H1 (cell line): ENCODE data around the gene COL25A1. TPM values are rescaled to one million over a fixed set of nuclear protein-coding genes. Genes with fewer than 3 reads are reported as not detected.

Experiments
- CTCF ChIA-PET: fragments of 300-600 bp; sonication (Branson Sonifier 250); formaldehyde crosslinking; loops from one replicate; lab custom pipeline; 2021; ENCODE audit not compliant: partially characterized antibody; lab: Charles Lee
- POLR2A ChIA-PET: fragments of 300-600 bp; sonication (Branson Sonifier 250); formaldehyde crosslinking; loops from one replicate; lab custom pipeline; 2021; ENCODE audit warnings: inconsistent platforms; ENCODE audit not compliant: partially characterized antibody; lab: Charles Lee
- DNase-seq, 2 experiments: peaks; one replicate each; pipeline versions ENCODE4 v3.0.0 to v3.0.0-alpha.2; 2010 to 2022; ENCODE audit warnings: low spot score in 2 of 2, low read depth in 1 of 2, mixed read lengths in 1 of 2
- FAIRE-seq: peaks from 2 replicates; lab custom pipeline; 2011; peaks lifted over from hg19 to GRCh38; lab: Jason Lieb, UNC
- H2AFZ ChIP-seq: 2 replicates; pipeline ENCODE4 v1.8.1; 2012; ENCODE audit warnings: low read length, inconsistent platforms
- H2AK5ac ChIP-seq: 2 replicates; pipeline ENCODE4 v1.6.1; 2013; ENCODE audit warnings: low read depth, low read length
- H2BK120ac ChIP-seq: replicated peaks from 2 replicates; pipeline ENCODE3; 2013; ENCODE audit warnings: low read depth, low read length, inconsistent platforms
- H2BK12ac ChIP-seq: 2 replicates; pipeline ENCODE4 v1.6.1; 2013; ENCODE audit warnings: low read depth, low read length
- H2BK15ac ChIP-seq: 2 replicates; pipeline ENCODE4 v1.6.1; 2013; ENCODE audit warnings: low read length
- H2BK20ac ChIP-seq: 2 replicates; pipeline ENCODE4 v1.6.1; 2013; ENCODE audit warnings: low read length
- H2BK5ac ChIP-seq: 2 replicates; pipeline ENCODE4 v1.6.1; 2013; ENCODE audit warnings: low read depth, low read length
- H3K14ac ChIP-seq: 2 replicates; pipeline ENCODE4 v1.6.1; 2013; ENCODE audit warnings: inconsistent platforms; ENCODE audit not compliant: insufficient read length
- H3K18ac ChIP-seq: 2 replicates; pipeline ENCODE4 v1.6.1; 2013; ENCODE audit warnings: low read length; ENCODE audit errors: extremely low read depth
- H3K23ac ChIP-seq: 2 replicates; pipeline ENCODE4 v1.6.1; 2013; ENCODE audit warnings: inconsistent platforms; ENCODE audit not compliant: insufficient read length
- H3K23me2 ChIP-seq: 2 replicates; pipeline ENCODE4 v1.6.1; 2013; ENCODE audit warnings: low read depth, low read length
- H3K27ac ChIP-seq: 2 replicates; pipeline ENCODE4 v1.6.1; 2011; ENCODE audit warnings: low read depth, low read length, inconsistent platforms
- H3K27me3 ChIP-seq, 4 experiments: replicated peaks in 1 of 4; 1 replicate in 1 of 4; 2 replicates in 3 of 4; pipeline versions ENCODE4 v1.6.1 to v1.8.1; 2011 to 2013; ENCODE audit warnings: low read length in 3 of 4, mild to moderate bottlenecking in 3 of 4, inconsistent platforms in 2 of 4, mixed read lengths in 2 of 4, moderate library complexity in 1 of 4; ENCODE audit not compliant: control insufficient read depth in 3 of 4, insufficient read depth in 3 of 4; ENCODE audit errors: extremely low read depth in 1 of 4
- H3K36me3 ChIP-seq, 4 experiments: 2 replicates each; pipeline versions ENCODE4 v1.6.1 to v1.8.1; 2011 to 2013; ENCODE audit warnings: mild to moderate bottlenecking in 4 of 4, low read length in 3 of 4, moderate library complexity in 2 of 4, control low read depth in 1 of 4, inconsistent platforms in 1 of 4; ENCODE audit not compliant: insufficient read depth in 4 of 4, control insufficient read depth in 2 of 4
- H3K4ac ChIP-seq: replicated peaks from 2 replicates; pipeline ENCODE3; 2013; ENCODE audit warnings: low read length, low read depth, mixed read lengths, inconsistent platforms; ENCODE audit not compliant: insufficient read length
- H3K4me1 ChIP-seq, 4 experiments: replicated peaks in 1 of 4; 1 replicate in 1 of 4; 2 replicates in 3 of 4; pipeline versions ENCODE4 v1.6.1 to v1.8.1; 2011 to 2013; ENCODE audit warnings: low read length in 3 of 4, inconsistent platforms in 2 of 4, mixed read lengths in 1 of 4; ENCODE audit not compliant: insufficient read depth in 4 of 4, control insufficient read depth in 3 of 4
- H3K4me2 ChIP-seq, 2 experiments: 2 replicates each; pipeline versions ENCODE4 v1.6.1 to v1.8.1; 2011 to 2013; ENCODE audit warnings: low read depth in 2 of 2, low read length in 2 of 2, control low read depth in 1 of 2, inconsistent platforms in 1 of 2, mild to moderate bottlenecking in 1 of 2; ENCODE audit not compliant: insufficient read depth in 1 of 2
- H3K4me3 ChIP-seq, 4 experiments: fragments of 200-600, 300-600 bp in 1 of 4; sonication (generic), shearing (Covaris generic), sonication (Bioruptor Twin) in 1 of 4; 2 replicates each; pipeline versions ENCODE4 v1.5.1 to v1.8.1; 2011 to 2016; ENCODE audit warnings: low read length in 4 of 4, low read depth in 3 of 4, control low read depth in 2 of 4, inconsistent platforms in 2 of 4, mild to moderate bottlenecking in 2 of 4, mixed read lengths in 1 of 4, moderate library complexity in 1 of 4; ENCODE audit not compliant: insufficient read depth in 2 of 4; ENCODE audit errors: extremely low read depth in 1 of 4
- H3K56ac ChIP-seq: replicated peaks from 2 replicates; pipeline ENCODE3; 2013; ENCODE audit warnings: low read depth, mild to moderate bottlenecking, mixed read lengths, low read length, inconsistent platforms; ENCODE audit not compliant: insufficient read length
- H3K79me1 ChIP-seq: 2 replicates; pipeline ENCODE4 v1.6.1; 2013; ENCODE audit warnings: low read depth, low read length, control low read depth
- H3K79me2 ChIP-seq, 2 experiments: 2 replicates each; pipeline versions ENCODE4 v1.6.1 to v1.8.1; 2012 to 2013; ENCODE audit warnings: low read length in 2 of 2, mild to moderate bottlenecking in 2 of 2, inconsistent platforms in 1 of 2; ENCODE audit not compliant: insufficient read depth in 2 of 2, control insufficient read depth in 1 of 2
- H3K9ac ChIP-seq, 4 experiments: replicated peaks in 1 of 4; 1 replicate in 1 of 4; 2 replicates in 3 of 4; pipeline versions ENCODE4 v1.6.1 to v1.8.1; 2011 to 2013; ENCODE audit warnings: low read depth in 3 of 4, low read length in 3 of 4, control low read depth in 2 of 4, mild to moderate bottlenecking in 2 of 4, moderate library complexity in 2 of 4, inconsistent platforms in 1 of 4; ENCODE audit errors: extremely low read depth in 1 of 4
- H3K9me3 ChIP-seq, 2 experiments: 2 replicates each; pipeline versions ENCODE4 v1.6.1 to v1.8.1; 2012 to 2013; ENCODE audit warnings: mild to moderate bottlenecking in 2 of 2, moderate library complexity in 2 of 2, control low read depth in 1 of 2, inconsistent platforms in 1 of 2, low read depth in 1 of 2, low read length in 1 of 2, mixed read lengths in 1 of 2; ENCODE audit not compliant: insufficient read depth in 2 of 2
- H4K20me1 ChIP-seq, 2 experiments: replicated peaks in 1 of 2; 2 replicates each; pipeline versions ENCODE3 to v1.8.1; 2011 to 2013; ENCODE audit warnings: inconsistent platforms in 2 of 2, low read length in 2 of 2, mild to moderate bottlenecking in 1 of 2; ENCODE audit not compliant: insufficient read depth in 2 of 2, control insufficient read depth in 1 of 2
- H4K5ac ChIP-seq: 2 replicates; pipeline ENCODE4 v1.6.1; 2013; ENCODE audit warnings: low read length, low read depth, mixed read lengths, inconsistent platforms; ENCODE audit not compliant: insufficient read length
- H4K8ac ChIP-seq: 2 replicates; pipeline ENCODE4 v1.8.0; 2013; ENCODE audit warnings: mild to moderate bottlenecking, moderate library complexity, low read length, inconsistent platforms; ENCODE audit not compliant: insufficient read depth; ENCODE audit errors: extremely low read depth
- H4K91ac ChIP-seq: replicated peaks from 2 replicates; pipeline ENCODE3; 2013; ENCODE audit warnings: low read length, mixed read lengths, inconsistent platforms; ENCODE audit not compliant: insufficient read length
- ATF3 ChIP-seq: IDR thresholded peaks from 2 replicates; pipeline ENCODE4 v1.6.1; 2011; ENCODE audit warnings: low read depth, mild to moderate bottlenecking, low read length; ENCODE audit not compliant: insufficient read depth
- BACH1 ChIP-seq: IDR thresholded peaks from 2 replicates; pipeline ENCODE4 v1.6.1; 2012; ENCODE audit warnings: low read length, improper control_type of control experiment
- BCL11A ChIP-seq, 2 experiments: IDR thresholded peaks; one replicate each; pipeline ENCODE4 v1.6.1; 2011; ENCODE audit warnings: low read depth in 2 of 2, low read length in 2 of 2, mild to moderate bottlenecking in 2 of 2
- GABPA ChIP-seq: IDR thresholded peaks from 2 replicates; pipeline ENCODE4 v1.6.1; 2011; ENCODE audit warnings: mild to moderate bottlenecking, low read length, moderate library complexity, borderline replicate concordance; ENCODE audit not compliant: insufficient read depth
- JUN ChIP-seq: IDR thresholded peaks from 2 replicates; pipeline ENCODE4 v1.6.1; 2011; ENCODE audit warnings: low read depth, mild to moderate bottlenecking, improper control_type of control experiment, low read length
- MAX ChIP-seq: IDR thresholded peaks from 2 replicates; pipeline ENCODE4 v1.6.1; 2012; ENCODE audit warnings: inconsistent platforms
- NRF1 ChIP-seq: IDR thresholded peaks from 2 replicates; pipeline ENCODE4 v1.6.1; 2011; ENCODE audit warnings: mild to moderate bottlenecking, low read depth, low read length, improper control_type of control experiment
- RBBP5 ChIP-seq: IDR thresholded peaks from 2 replicates; pipeline ENCODE4 v1.7.1; 2012; ENCODE audit warnings: low read depth, mild to moderate bottlenecking, inconsistent platforms, low read length, moderate library complexity, borderline replicate concordance
- SIRT6 ChIP-seq: IDR thresholded peaks from one replicate; pipeline ENCODE4 v1.7.1; 2012; ENCODE audit warnings: low read length, inconsistent platforms
- SP1 ChIP-seq: IDR thresholded peaks from 2 replicates; pipeline ENCODE4 v1.6.1; 2011; ENCODE audit warnings: low read depth, low read length
- SP2 ChIP-seq: IDR thresholded peaks from 2 replicates; pipeline ENCODE4 v1.6.1; 2012; ENCODE audit warnings: mild to moderate bottlenecking, low read length, inconsistent platforms
- SUZ12 ChIP-seq: fragments of 200-600 bp; sonication (generic); IDR thresholded peaks from 2 replicates; pipeline ENCODE4 v1.6.1; 2012; ENCODE audit warnings: mild to moderate bottlenecking, inconsistent platforms, low read length, moderate library complexity, mixed read lengths
- TAF7 ChIP-seq: optimal IDR thresholded peaks from 2 replicates; pipeline ENCODE3; 2011; ENCODE audit warnings: low read depth, mild to moderate bottlenecking, inconsistent platforms, low read length, moderate library complexity, borderline replicate concordance
- WGBS, 2 experiments: shearing (Covaris generic) in 1 of 2; methylation state at CpG; one replicate each; pipeline versions ENCODE4 v1.1.6 to v1.1.7; 2013 to 2015; ENCODE audit warnings: low lambda C conversion rate in 2 of 2, mixed read lengths in 2 of 2, inconsistent platforms in 1 of 2, low coverage in 1 of 2, missing lambda C conversion rate in 1 of 2; ENCODE audit not compliant: insufficient replicate concordance in 2 of 2, insufficient coverage in 1 of 2, insufficient read length in 1 of 2; ENCODE audit errors: extremely low coverage in 1 of 2, missing lambda C conversion rate in 1 of 2; 5-methylcytosine and 5-hydroxymethylcytosine counted together
- polyA plus RNA-seq, 7 experiments: library from polyadenylated mRNA; depleted of rRNA in 3 of 7; stranded (reverse) in 5 of 7; unstranded in 2 of 7; fragments of >200 nt in 5 of 7; fragments of 200-250 nt in 2 of 7; gene quantifications; 1 replicate in 5 of 7; 2 replicates in 1 of 7; 4 replicates in 1 of 7; pipeline versions ENCODE4 v1.2.1 to v1.2.3, GENCODE V29; 2011 to 2013; ENCODE audit warnings: missing spikeins in 2 of 7, mixed read lengths in 2 of 7
- total RNA-seq: library from RNA; stranded (reverse); fragmentation: NEBNext Ultra II Directional; extraction: Animal tissue kit (Norgen Biotek cat#: 25700); gene quantifications from 2 replicates; pipeline ENCODE4 v1.2.1, GENCODE V29; 2021

Gene COL25A1
- total and polyA plus RNA-seq, 2 of the 8 experiments (the other 6 are each of a cell fraction or from before 2014, with no cell fraction given), result 1.1 to 8.3 TPM

GRCh38 chr4:109177096-109177810 lies 125.2 kb downstream of the COL25A1 start:
- Histone ChIP-seq H3K18ac (no peak overlapping the region), H4K20me1 (no peaks in the 10 kb centered on the region), H4K91ac (no peak overlapping the region), H2AFZ (no peak overlapping the region), H4K8ac (no peak overlapping the region), H3K9me3 (no peaks in the 10 kb centered on the region), H3K9ac (no peak overlapping the region), H3K79me1 (no peaks in the 10 kb centered on the region), H3K14ac (no peak overlapping the region), H2BK15ac (no peak overlapping the region), H2BK12ac (no peak overlapping the region), H3K4ac (no peak overlapping the region), H3K4me1 (peaks cover 0 to 3% (median 1%) of the 10 kb centered on the region in 4 experiments; a peak in 3 of 7 replicates), H2BK5ac (no peak overlapping the region), H3K23me2 (no peaks in the 10 kb centered on the region), H3K56ac (no peak overlapping the region), H3K36me3 (no peaks in the 10 kb centered on the region), H3K4me2 (no peak overlapping the region), H2AK5ac (no peak overlapping the region), H3K79me2 (no peaks in the 10 kb centered on the region), H2BK20ac (no peak overlapping the region), H4K5ac (no peak overlapping the region), H3K27me3 (no peaks in the 10 kb centered on the region), H3K23ac (no peak overlapping the region), H2BK120ac (no peak overlapping the region), H3K27ac (no peak overlapping the region), H3K4me3 (no peak overlapping the region)
- FAIRE-seq (no peak), DNase-seq (no peak)
- 87% methylated on average over 6 of the region's 6 CpGs; no CpG with 5 or more reads in 1 of the 2 experiments for WGBS, 2 experiments
- CTCF ChIA-PET, result interaction anchor here (0.6 to 1.6 kb wide), 5 partner anchors 9 to 117 kb away, joined by 3 read pairs; no protein-coding TSS in a partner anchor
- TF ChIP-seq GABPA (no peak), SP2 (no peak), SP1 (no peak), ATF3 (no peak), NRF1 (no peak), BCL11A (IDR thresholded peaks at IDR 0.05; ENCODE audit: low read depth in 2 of 2, low read length in 2 of 2) (no peak), BACH1 (no peak), RBBP5 (no peak), SUZ12 (no peak), JUN (no peak), TAF7 (no peak), MAX (no peak), SIRT6 (no peak)
- POLR2A ChIA-PET, result interaction anchor here (1.2 kb wide), 1 partner anchor 9 kb away, joined by 3 read pairs; no protein-coding TSS in a partner anchor
